GM12873 (cell line): ENCODE data around the gene COPB1.
A peak's percentile ranks its signal among the peaks of the same experiment; 100 is the strongest.

Experiments used
- TF ChIP-seq, protein P1 (sequence below): IDR thresholded peaks from 2 replicates; pipeline ENCODE4 v1.5.1; 2012; ENCODE audit warnings: low read depth, mild to moderate bottlenecking, moderate library complexity, low read length, control low read depth; ENCODE audit not compliant: insufficient read depth; ENCODE audit errors: missing control alignments

Gene COPB1

DNA sequence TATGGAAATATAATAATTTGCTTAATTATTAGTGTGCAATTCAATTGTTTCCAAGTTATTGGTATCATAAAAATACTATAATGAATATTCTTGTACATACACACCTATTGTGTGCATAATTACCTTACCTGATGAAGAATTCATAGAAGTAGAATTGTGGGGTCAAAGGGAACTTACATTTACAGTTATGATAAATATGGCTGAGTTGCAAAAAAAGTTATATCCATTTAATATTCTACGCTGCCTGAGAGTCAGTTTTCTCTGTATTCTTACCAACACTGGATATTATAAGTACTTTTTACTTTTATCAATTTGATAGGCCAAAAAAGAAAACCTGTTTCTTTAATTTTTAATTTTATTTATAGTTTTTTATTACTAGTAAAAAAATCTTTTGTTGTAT lies 22.6 kb upstream of the COPB1 start:
- TF ChIP-seq, protein P1, sequence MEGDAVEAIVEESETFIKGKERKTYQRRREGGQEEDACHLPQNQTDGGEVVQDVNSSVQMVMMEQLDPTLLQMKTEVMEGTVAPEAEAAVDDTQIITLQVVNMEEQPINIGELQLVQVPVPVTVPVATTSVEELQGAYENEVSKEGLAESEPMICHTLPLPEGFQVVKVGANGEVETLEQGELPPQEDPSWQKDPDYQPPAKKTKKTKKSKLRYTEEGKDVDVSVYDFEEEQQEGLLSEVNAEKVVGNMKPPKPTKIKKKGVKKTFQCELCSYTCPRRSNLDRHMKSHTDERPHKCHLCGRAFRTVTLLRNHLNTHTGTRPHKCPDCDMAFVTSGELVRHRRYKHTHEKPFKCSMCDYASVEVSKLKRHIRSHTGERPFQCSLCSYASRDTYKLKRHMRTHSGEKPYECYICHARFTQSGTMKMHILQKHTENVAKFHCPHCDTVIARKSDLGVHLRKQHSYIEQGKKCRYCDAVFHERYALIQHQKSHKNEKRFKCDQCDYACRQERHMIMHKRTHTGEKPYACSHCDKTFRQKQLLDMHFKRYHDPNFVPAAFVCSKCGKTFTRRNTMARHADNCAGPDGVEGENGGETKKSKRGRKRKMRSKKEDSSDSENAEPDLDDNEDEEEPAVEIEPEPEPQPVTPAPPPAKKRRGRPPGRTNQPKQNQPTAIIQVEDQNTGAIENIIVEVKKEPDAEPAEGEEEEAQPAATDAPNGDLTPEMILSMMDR, result no peak

DNA sequence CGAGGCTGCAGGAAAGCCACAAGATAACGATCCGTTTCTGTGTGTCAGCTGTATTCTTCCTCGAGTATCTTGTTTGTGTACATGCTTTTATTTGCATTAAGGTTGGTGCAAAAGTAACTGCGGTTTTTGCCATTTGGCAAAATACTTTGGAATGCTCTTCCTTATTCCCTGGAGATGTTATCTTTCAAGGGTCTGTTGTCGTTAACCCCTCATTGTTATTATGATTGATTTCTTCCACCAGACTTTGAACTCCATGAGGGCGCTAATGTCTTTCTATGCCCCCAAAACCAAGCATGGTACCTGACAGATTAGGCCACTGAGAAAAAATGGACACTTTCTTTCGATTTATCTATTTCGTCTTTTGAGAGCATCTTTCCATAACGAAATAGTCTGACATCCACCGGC lies 21.1 kb upstream of the COPB1 start:
- TF ChIP-seq, protein P1, result no peak

DNA sequence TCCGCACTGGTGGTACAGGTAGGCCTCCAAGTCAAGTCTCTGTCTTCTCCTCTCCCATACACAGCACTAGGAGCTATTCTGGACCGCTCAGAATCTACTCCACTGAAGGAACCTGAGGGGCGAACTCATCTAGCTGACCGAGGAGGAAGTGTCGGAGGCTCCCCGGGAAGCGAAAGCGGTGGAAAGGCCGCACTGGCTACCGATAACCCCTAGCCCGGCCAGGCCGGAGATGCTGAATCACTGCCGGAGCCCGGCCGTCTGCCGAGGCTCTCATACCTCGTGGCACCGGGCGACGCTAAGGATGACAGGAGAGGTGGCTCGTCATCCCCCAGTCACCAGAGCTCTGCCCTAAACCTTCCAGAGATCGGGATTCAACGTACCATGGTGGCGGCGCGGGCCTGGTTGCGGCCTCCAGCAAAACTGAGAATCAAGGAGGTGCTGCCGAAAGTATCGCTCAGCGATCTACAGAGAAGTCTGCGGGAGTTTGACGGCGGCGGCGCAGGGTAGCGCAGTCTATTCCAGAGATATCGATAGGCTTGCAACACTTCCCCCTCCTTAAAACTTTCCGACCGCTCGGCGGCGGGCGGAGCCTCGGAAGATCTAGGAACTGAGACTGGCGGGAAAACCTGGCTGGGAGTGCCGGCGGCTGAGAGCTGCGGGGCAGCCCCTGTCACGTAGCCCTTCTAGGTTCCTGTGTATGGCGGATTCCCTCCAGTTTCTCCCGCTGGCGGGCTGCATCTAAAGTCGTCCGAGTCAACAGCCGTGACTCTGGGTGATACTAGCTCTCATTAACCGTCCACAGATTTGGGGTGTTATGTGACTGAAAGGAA lies 20.5 kb upstream of the COPB1 start, which contains the start of gene PSMA1:
Gene PSMA1, minus strand, starts transcription at position 470 of the 830 bp plus-strand sequence. Its CDS starts 87 bp downstream, at position 383.
- TF ChIP-seq, protein P1, result peak; percentile 10

DNA sequence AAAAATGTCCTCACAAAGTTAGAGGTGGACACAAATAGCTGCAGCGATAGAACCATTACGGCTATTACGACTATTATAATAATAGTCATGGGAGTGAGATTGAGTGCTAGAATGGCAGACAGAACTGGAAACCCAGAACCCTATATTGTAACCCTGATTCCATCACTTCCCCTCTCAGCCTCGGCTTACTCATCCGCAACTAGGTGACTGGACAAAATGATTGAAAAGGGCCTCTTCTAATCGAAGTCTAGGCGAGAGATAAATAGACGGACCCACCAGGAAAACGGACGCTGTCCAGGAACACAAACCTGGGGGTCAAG lies 19.9 kb upstream of the COPB1 start:
- TF ChIP-seq, protein P1, result no peak

DNA sequence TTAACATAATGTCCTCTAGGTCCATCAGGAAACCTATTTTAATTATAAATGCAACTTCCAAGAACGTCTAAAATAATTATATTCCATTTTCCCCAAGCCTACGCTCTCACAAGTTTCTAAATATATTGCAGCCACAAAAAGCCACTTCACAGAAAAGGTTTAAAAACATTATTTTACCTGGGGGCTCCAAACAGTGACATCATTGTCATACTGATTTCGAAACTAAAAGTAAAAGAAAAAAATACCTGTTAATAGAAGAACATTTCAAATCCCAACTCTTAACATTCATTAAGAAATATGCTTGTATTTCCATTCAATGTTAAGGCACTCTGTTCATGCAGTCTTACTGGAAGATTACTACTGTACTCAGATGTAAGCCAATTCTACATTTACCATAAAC lies 19.2 kb upstream of the COPB1 start:
- TF ChIP-seq, protein P1, result no peak

DNA sequence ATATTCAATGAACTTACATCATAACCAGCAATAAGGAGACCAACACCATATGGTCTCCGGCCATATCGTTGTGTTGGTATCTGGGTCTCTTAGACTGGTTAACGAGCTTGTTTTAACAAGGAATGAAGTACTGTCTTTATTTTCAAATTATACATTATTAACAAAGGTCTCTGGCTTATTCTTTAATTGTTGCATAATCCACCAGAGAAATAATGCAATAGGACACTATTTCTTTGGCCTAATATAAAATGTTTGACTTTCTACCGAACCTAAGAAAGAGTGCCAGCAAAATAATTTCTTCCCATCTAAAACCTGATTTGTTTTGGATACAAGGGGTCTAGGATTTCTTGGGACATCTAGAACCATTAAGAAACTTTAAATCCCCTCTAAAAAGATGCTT lies 14.2 kb upstream of the COPB1 start:
- TF ChIP-seq, protein P1, result no peak

DNA sequence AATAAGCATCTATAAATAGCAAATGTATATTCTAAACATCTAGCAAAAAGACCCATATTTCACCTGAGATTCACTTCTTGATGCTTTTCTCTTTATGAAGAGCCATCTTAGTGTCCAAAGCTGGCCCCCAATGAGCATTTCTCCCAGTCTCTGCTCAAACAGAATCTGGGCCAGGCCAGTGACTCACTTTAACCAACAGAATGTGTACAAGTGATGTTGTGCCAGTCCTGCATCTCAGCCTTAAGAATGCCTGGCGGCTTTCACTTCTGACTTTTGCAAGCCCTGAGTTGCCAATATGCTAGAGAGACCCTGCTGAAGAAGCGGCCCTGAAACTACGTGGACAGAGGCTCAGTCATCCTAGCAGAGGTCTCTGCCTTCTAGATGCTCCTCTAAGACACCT lies 6.9 kb upstream of the COPB1 start:
- TF ChIP-seq, protein P1, result no peak
